OCI-LY1 (cell line): ENCODE data around the gene SNCB.

Experiments used
- EZH2 ChIP-seq: fragments of 200-600 bp; sonication (generic), shearing (Covaris generic); IDR thresholded peaks from 2 replicates; pipeline ENCODE4 v1.8.0; 2017; ENCODE audit warnings: borderline replicate concordance, mixed run types, mild to moderate bottlenecking, antibody characterized with exemption, low read length, moderate library complexity, mixed read lengths
- TF ChIP-seq, protein P1 (sequence below): fragments of 200-600 bp; sonication (generic), shearing (Covaris generic); IDR thresholded peaks from 2 replicates; pipeline ENCODE4 v1.5.1; 2017; ENCODE audit warnings: mild to moderate bottlenecking, antibody characterized with exemption, low read length, moderate library complexity, mixed read lengths

DNA sequence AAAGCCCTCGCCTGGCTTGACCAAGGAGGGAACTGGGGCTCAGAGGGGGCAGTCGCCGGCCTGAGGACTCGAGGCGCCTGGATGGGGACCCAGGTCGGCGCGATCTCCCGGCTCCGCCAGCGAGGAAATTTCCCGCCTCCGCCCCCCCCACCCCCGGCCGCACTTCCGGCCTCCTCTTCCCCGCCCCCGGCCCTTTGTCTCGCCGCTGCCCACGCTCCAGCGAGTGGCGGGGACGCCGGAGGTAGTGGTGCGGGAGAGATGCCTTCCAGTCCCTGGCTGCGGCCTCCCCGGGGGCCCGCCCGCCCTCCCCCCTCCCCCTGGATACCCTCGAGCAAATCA is 19.9 kb downstream of the SNCB start:
- TF ChIP-seq, protein P1, sequence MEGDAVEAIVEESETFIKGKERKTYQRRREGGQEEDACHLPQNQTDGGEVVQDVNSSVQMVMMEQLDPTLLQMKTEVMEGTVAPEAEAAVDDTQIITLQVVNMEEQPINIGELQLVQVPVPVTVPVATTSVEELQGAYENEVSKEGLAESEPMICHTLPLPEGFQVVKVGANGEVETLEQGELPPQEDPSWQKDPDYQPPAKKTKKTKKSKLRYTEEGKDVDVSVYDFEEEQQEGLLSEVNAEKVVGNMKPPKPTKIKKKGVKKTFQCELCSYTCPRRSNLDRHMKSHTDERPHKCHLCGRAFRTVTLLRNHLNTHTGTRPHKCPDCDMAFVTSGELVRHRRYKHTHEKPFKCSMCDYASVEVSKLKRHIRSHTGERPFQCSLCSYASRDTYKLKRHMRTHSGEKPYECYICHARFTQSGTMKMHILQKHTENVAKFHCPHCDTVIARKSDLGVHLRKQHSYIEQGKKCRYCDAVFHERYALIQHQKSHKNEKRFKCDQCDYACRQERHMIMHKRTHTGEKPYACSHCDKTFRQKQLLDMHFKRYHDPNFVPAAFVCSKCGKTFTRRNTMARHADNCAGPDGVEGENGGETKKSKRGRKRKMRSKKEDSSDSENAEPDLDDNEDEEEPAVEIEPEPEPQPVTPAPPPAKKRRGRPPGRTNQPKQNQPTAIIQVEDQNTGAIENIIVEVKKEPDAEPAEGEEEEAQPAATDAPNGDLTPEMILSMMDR, result no peak
- no peak for TF ChIP-seq EZH2
